Stimulated activated CD4-positive, alpha-beta T cell treated with anti-CD3 and anti-CD28 coated beads, TNF-alpha, amount 100 ng/mL, for 4 hours (primary cell): ENCODE results near the gene NMRAL1.
A peak's percentile ranks its signal among the peaks of the same experiment; 100 is the strongest.

Experiments
- DNase-seq, 3 experiments: peaks; one replicate each; pipeline ENCODE4 v3.0.0-alpha.2; 2020; ENCODE audit warnings: low read depth in 3 of 3

Gene NMRAL1

GRCh38 chr16:4474192-4474961 is at the start of gene NMRAL1:
Gene NMRAL1 (minus strand): TSS chr16:4474625. CDS start chr16:4474132, 493 bp downstream.
- peak; percentile 50 to 69 (median 59) for DNase-seq

- no peak for DNase-seq
These were observed 49.3 kb upstream of the NMRAL1 start for GRCh38 chr16:4523686-4524085.

GRCh38 chr16:4522051-4522581 is 47.7 kb upstream of the NMRAL1 start:
- DNase-seq: no peak

GRCh38 chr16:4520913-4521312 is 46.5 kb upstream of the NMRAL1 start:
- no peak for DNase-seq

GRCh38 chr16:4519274-4520058 is 45.0 kb upstream of the NMRAL1 start:
- DNase-seq: no peak

GRCh38 chr16:4517812-4518680 is 43.6 kb upstream of the NMRAL1 start:
- no peak for DNase-seq

GRCh38 chr16:4515611-4516233 is 41.3 kb upstream of the NMRAL1 start:
- DNase-seq: no peak

- DNase-seq: no peak
These were observed 40.2 kb upstream of the NMRAL1 start for GRCh38 chr16:4514606-4515005.

GRCh38 chr16:4513881-4514280 is 39.5 kb upstream of the NMRAL1 start:
- no peak for DNase-seq

- no peak for DNase-seq
These were observed 38.8 kb upstream of the NMRAL1 start for GRCh38 chr16:4513086-4513860.

GRCh38 chr16:4512473-4512872 is 38.0 kb upstream of the NMRAL1 start:
- DNase-seq: no peak

GRCh38 chr16:4511441-4512082 is 37.1 kb upstream of the NMRAL1 start:
- DNase-seq: no peak

GRCh38 chr16:4510747-4511426 is 36.5 kb upstream of the NMRAL1 start:
- no peak for DNase-seq

GRCh38 chr16:4510131-4510530 is 35.7 kb upstream of the NMRAL1 start:
- no peak for DNase-seq

- DNase-seq: no peak
These were observed 35.0 kb upstream of the NMRAL1 start for GRCh38 chr16:4509420-4509819.

- no peak for DNase-seq
These were observed 34.4 kb upstream of the NMRAL1 start for GRCh38 chr16:4508806-4509205.

GRCh38 chr16:4507588-4508345 is 33.3 kb upstream of the NMRAL1 start:
- no peak for DNase-seq

- DNase-seq: peak; percentile 16 to 37 (median 21)
These were observed 32.0 kb upstream of the NMRAL1 start for GRCh38 chr16:4506450-4506849.
